Lower leg skin (tissue), 4 donors: ENCODE data around the gene UQCRFS1. TPM values are rescaled to one million over a fixed set of nuclear protein-coding genes. Genes with fewer than 3 reads are reported as not detected.

Source experiments
- DNase-seq, 2 donors: peaks; one replicate each; pipeline ENCODE4 v3.0.0-alpha.2; 2019; ENCODE audit warnings: low spot score in 2 of 2
- H3K4me3 ChIP-seq: fragments of 200-600 bp; sonication (generic); 2 replicates; pipeline ENCODE4 v1.5.1; 2017; ENCODE audit warnings: mild to moderate bottlenecking, low read depth; ENCODE audit not compliant: poor library complexity, severe bottlenecking
- POLR2A ChIP-seq, 2 donors: fragments of 450-650 bp; IDR thresholded peaks; one replicate each; pipeline ENCODE4 v1.6.1; 2016 to 2017; ENCODE audit warnings: antibody characterized with exemption in 2 of 2, mild to moderate bottlenecking in 1 of 2, moderate library complexity in 1 of 2
- WGBS, 2 donors: methylation state at CpG; one replicate each; pipeline ENCODE4 v1.1.5; 2018; 5-methylcytosine and 5-hydroxymethylcytosine counted together
- intact Hi-C: fragments of 100-400 bp; cut with DNase I; formaldehyde crosslinking; loops from one replicate; pipeline ENCODE4 v1.15.0; 2023; ENCODE audit warnings: low total_unique reads
- total RNA-seq, 4 donors: library from RNA; depleted of rRNA; stranded (reverse); fragments of >200 nt; gene quantifications; one replicate each; pipeline ENCODE4 v1.1.0, GENCODE V29; 2016
- TF ChIP-seq, protein P1 (sequence below), 3 donors: fragments of 450-650 bp; IDR thresholded peaks; one replicate each; pipeline ENCODE4 v1.5.1; 2016; ENCODE audit warnings: antibody characterized with exemption in 3 of 3, mild to moderate bottlenecking in 3 of 3, moderate library complexity in 2 of 3

Gene UQCRFS1
- total RNA-seq, 4 donors from 2014 or later = 28.4 to 42.3 (median 39.4) TPM

DNA sequence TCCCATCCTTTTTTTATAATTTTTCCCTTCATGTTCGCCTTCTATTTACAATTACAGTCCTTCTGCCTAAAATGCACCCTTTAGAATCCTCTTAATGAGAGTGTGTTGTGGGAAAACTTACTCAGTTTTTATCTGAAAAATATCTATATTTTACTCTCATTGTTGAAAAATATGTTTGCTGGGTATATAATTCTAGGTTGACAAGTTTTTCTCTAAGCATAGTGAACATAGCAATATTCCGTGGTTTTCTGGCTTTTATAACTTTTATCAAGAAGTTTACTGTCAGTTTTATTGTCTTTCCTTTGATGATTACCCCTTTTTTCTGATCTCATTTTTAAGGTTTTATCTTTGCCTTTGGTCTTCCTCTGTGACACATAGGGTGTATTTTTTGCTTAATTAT, 57.3 kb downstream of the UQCRFS1 start:
- TF ChIP-seq, protein P1, sequence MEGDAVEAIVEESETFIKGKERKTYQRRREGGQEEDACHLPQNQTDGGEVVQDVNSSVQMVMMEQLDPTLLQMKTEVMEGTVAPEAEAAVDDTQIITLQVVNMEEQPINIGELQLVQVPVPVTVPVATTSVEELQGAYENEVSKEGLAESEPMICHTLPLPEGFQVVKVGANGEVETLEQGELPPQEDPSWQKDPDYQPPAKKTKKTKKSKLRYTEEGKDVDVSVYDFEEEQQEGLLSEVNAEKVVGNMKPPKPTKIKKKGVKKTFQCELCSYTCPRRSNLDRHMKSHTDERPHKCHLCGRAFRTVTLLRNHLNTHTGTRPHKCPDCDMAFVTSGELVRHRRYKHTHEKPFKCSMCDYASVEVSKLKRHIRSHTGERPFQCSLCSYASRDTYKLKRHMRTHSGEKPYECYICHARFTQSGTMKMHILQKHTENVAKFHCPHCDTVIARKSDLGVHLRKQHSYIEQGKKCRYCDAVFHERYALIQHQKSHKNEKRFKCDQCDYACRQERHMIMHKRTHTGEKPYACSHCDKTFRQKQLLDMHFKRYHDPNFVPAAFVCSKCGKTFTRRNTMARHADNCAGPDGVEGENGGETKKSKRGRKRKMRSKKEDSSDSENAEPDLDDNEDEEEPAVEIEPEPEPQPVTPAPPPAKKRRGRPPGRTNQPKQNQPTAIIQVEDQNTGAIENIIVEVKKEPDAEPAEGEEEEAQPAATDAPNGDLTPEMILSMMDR (IDR thresholded peaks at IDR 0.05) = no peak
- no peak for TF ChIP-seq POLR2A (IDR thresholded peaks at IDR 0.05)
- H3K4me3 ChIP-seq = no peak overlapping the region
- no peak for DNase-seq
- intact Hi-C loops = no loop called here
- 79 to 81% methylated on average over 2 of the region's 2 CpGs for WGBS, 2 donors
